Adrenal gland (tissue), 12 donors: ENCODE measurements around the gene CAMK1D. TPM values are rescaled to one million over a fixed set of nuclear protein-coding genes. Genes with fewer than 3 reads are reported as not detected.

Experiments
- DNase-seq, 7 donors: peaks; one replicate each; pipeline ENCODE4 v3.0.0-alpha.2; 2019 to 2020
- H3K27ac ChIP-seq, 5 donors: fragments of 200-600 bp; sonication (generic) in 4 of 5; 1 replicate in 3 of 5; 2 replicates in 2 of 5; pipeline versions ENCODE4 v1.5.1 to v1.8.0; 2016 to 2020; ENCODE audit warnings: mild to moderate bottlenecking in 1 of 5
- H3K27me3 ChIP-seq: fragments of 200-600 bp; 2 replicates; pipeline ENCODE4 v1.8.0; 2021
- H3K36me3 ChIP-seq, 2 donors: fragments of 200-600 bp; replicated peaks in 1 of 2; 1 replicate in 1 of 2; 2 replicates in 1 of 2; pipeline versions ENCODE4 v1.5.1 to v1.8.0; 2018 to 2022
- H3K4me1 ChIP-seq, 2 donors: fragments of 200-600 bp; replicated peaks in 1 of 2; 1 replicate in 1 of 2; 2 replicates in 1 of 2; pipeline versions ENCODE4 v1.5.1 to v1.8.0; 2018 to 2021
- H3K4me3 ChIP-seq, 4 donors: fragments of 200-600 bp; sonication (generic) in 3 of 4; one replicate each; pipeline ENCODE4 v1.5.1; 2016 to 2018
- H3K9me3 ChIP-seq, 3 donors: fragments of 200-600 bp; sonication (generic) in 1 of 3; replicated peaks in 1 of 3; 1 replicate in 2 of 3; 2 replicates in 1 of 3; pipeline versions ENCODE4 v1.5.1 to v1.8.0; 2016 to 2021
- POLR2A ChIP-seq, 2 donors: fragments of 450-650 bp; IDR thresholded peaks; one replicate each; pipeline ENCODE4 v1.6.1; 2017; ENCODE audit warnings: antibody characterized with exemption in 2 of 2, mild to moderate bottlenecking in 2 of 2, moderate library complexity in 1 of 2
- WGBS, 4 donors: extraction: QIAGEN DNeasy Blood & Tissue Kit in 2 of 4; methylation state at CpG; one replicate each; pipeline versions ENCODE4 v1.1.5 to v1.1.7; 2013 to 2017; 5-methylcytosine and 5-hydroxymethylcytosine counted together
- intact Hi-C, 2 donors: fragments of 100-400 bp; cut with DNase I; formaldehyde crosslinking; loops; one replicate each; pipeline versions ENCODE4 v1.14.1 to v1.15.0; 2022 to 2023
- polyA plus RNA-seq, 3 donors: library from polyadenylated mRNA; stranded (reverse); fragments of 200-250 nt in 2 of 3; fragments of 350-450 nt in 1 of 3; fragmentation: Illumina TruSeq in 1 of 3; extraction: RNeasy Lipid Tissue Mini Kit (QIAGEN cat#74804) in 1 of 3; gene quantifications; one replicate each; pipeline ENCODE4 v1.2.3, GENCODE V29; 2013 to 2014
- total RNA-seq, 9 donors: library from RNA; depleted of rRNA in 4 of 9; stranded (reverse); fragments of >200 nt in 4 of 9; fragments of 120-200 nt in 1 of 9; fragmentation: NEBNext Ultra II Directional in 1 of 9; extraction: Animal tissue kit (Norgen Biotek cat#: 25700) in 1 of 9; gene quantifications; one replicate each; pipeline versions ENCODE4 v1.1.0 to v1.2.4, GENCODE V29; 2013 to 2023
- TF ChIP-seq, protein P1 (sequence below), 6 experiments: fragments of 450-650 bp in 4 of 6; fragments of 200-600 bp in 2 of 6; sonication (generic) in 1 of 6; IDR thresholded peaks; 1 replicate in 5 of 6; 2 replicates in 1 of 6; pipeline versions ENCODE4 v1.5.1 to v1.8.0; 2016 to 2021; ENCODE audit warnings: antibody characterized with exemption in 6 of 6, mild to moderate bottlenecking in 2 of 6, moderate library complexity in 1 of 6
- donor health status: healthy with polysubstance abuse.
- donor health status: Bipolar disorder and iron deficiency.
- donor health status: DM: yes; HTN: yes; CAD: no.
- donor health status: DM: no; HTN: no; CAD: no.
- donor health status: DM: no; HTN: no; CAD: no.
- donor health status: DM: yes; HTN: yes; CAD: no.

CAMK1D gene
- total and polyA plus RNA-seq, 12 donors = 2.3 to 9.4 (median 6.5) TPM

DNA sequence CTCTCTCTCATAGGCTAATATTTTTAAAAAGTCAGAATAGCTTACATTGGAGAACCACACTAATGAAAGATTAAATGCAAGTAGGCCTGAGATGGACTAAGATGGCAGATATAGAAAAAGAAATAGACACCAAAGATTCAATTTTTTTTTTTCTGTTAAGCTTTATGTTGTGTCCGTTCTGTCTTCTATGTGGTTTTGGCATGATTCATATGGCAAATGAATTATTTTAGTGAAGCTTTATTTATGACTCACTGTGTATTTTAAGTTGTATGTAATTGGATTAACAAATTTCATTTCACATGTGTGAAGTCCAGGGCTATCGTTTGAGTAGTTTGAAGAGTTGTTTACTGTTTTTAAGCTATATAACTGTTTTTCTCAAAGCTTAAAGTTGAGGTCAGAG is 214.8 kb downstream of the CAMK1D start:
- no peak for TF ChIP-seq POLR2A (IDR thresholded peaks at IDR 0.05)
- TF ChIP-seq, protein P1, sequence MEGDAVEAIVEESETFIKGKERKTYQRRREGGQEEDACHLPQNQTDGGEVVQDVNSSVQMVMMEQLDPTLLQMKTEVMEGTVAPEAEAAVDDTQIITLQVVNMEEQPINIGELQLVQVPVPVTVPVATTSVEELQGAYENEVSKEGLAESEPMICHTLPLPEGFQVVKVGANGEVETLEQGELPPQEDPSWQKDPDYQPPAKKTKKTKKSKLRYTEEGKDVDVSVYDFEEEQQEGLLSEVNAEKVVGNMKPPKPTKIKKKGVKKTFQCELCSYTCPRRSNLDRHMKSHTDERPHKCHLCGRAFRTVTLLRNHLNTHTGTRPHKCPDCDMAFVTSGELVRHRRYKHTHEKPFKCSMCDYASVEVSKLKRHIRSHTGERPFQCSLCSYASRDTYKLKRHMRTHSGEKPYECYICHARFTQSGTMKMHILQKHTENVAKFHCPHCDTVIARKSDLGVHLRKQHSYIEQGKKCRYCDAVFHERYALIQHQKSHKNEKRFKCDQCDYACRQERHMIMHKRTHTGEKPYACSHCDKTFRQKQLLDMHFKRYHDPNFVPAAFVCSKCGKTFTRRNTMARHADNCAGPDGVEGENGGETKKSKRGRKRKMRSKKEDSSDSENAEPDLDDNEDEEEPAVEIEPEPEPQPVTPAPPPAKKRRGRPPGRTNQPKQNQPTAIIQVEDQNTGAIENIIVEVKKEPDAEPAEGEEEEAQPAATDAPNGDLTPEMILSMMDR (IDR thresholded peaks at IDR 0.05) = no peak
- no peaks in the 10 kb centered on the region for H3K9me3 ChIP-seq
- H3K4me1 ChIP-seq = no peaks in the 10 kb centered on the region
- WGBS, 4 donors = 58 to 74% (median 70%) methylated on average over 2 of the region's 2 CpGs
- DNase-seq = no peak
- intact Hi-C loops = no loop called here
- no peak overlapping the region for H3K4me3 ChIP-seq
- no peaks in the 10 kb centered on the region for H3K27me3 ChIP-seq
- no peak overlapping the region for H3K27ac ChIP-seq
- no peaks in the 10 kb centered on the region for H3K36me3 ChIP-seq

DNA sequence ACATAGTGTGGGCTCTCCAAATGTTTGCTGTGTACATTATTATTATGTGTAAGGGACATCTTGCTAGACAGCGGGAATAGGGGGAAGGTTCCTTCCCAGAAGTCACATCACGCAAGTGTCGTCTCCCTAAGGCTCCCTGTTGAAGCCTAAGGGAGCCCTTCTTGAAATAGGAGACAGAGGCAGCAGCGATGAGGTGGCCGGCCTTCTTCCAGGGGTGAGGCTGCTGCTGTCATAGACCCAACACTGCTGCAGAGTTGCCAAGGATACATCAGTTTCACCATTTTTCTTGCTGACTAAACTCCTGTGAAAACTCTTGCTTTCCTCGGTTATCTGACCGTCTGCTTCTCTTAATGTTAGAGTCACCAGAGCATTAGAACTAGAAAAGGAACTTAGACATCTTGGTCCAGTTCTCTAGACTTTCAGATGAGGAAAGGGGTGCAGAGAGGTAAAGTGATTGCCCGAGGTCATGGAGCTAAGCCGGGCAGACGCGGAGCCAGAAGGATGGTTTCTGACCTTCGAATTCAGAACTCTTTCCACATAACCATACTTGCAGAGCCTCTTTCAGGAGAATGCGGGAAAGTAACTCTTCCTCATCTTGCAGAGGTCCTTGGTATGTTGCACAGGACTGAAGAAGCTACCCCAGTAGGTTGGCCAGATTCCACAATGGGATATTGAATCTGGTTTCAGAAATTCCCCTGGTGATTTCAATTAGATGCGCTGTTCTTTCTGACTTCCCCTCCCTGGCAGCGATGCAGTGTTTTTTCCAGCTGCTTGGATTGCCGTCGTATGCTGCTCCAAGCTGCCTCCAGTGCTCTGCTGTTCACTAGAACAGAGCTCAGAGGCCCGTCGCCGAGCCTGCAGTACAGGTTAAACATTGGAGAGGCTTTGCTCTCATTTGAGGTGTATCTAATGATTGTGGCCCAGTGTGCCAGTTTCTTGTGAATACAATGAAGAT is 217.1 kb downstream of the CAMK1D start:
- WGBS, 4 donors = 67 to 78% (median 72%) methylated on average over 18 to 20 of the region's 20 CpGs
- Histone ChIP-seq H3K27ac (peak overlapping the region in 1 of 5 donors; percentile 15), H3K27me3 (no peaks in the 10 kb centered on the region), H3K4me1 (no peaks in the 10 kb centered on the region), H3K9me3 (no peaks in the 10 kb centered on the region), H3K4me3 (no peak overlapping the region), H3K36me3 (no peaks in the 10 kb centered on the region)
- peak in 5 of 7 donors; percentile 16 to 46 (median 31) for DNase-seq
- TF ChIP-seq, protein P1 (IDR thresholded peaks at IDR 0.05) = no peak
- no peak for TF ChIP-seq POLR2A (IDR thresholded peaks at IDR 0.05)
- intact Hi-C loops = no loop called here

DNA sequence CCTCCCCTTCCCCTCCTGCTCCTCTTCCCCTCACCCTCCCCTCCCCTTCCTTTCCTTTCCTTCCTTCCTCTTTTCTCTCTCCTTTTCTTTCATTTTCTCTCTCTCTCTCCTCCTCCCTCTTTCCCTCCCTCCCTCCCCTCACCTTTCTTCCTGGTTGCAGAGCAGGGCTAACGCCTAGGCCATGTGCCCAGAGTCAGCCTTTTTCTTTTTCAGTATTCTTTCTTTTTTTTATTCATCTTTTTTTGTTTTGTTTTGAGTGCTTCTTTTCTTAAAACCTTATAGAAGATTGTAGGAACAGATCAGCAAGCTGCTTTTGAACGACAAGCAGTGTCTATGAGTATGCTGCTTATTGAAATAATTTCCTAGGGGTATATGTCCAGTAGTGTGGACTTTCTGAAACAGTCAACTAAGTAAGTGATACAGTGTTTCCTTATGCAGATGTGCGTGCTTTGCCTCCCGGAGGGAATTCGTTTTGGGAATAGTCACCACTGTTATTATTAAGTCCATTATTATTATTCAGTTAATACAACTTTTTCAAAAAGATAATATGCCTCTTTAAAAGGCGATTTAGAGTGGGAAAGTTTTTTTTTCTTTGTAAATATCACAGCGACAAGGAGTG is 219.2 kb downstream of the CAMK1D start:
- DNase-seq = no peak
- intact Hi-C loops = no loop called here
- Histone ChIP-seq H3K4me1 (no peaks in the 10 kb centered on the region), H3K27me3 (no peaks in the 10 kb centered on the region), H3K36me3 (no peaks in the 10 kb centered on the region), H3K4me3 (no peak overlapping the region), H3K9me3 (no peaks in the 10 kb centered on the region), H3K27ac (no peak overlapping the region)
- TF ChIP-seq, protein P1 (IDR thresholded peaks at IDR 0.05) = no peak
- WGBS, 4 donors = 74 to 85% (median 83%) methylated on average over 7 of the region's 7 CpGs

DNA sequence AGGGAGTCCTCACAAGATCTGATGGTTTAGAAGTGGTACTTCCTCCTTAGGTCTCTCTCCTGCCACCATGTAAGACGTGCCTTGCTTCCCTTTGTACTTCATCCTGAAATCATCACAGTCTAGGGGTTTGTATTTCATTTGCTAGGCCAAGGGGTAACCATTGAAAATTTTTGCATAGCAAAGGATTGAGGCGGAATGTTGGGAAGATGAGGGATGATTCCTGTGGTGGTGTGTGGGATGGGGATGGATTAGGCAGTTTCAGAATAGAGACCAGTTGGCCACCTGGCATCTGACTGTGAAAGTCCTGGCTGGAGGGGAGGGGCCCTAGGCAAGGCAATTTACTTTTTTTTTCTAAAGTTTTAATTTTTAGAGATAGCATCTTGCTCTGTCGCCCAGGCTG is 222.9 kb downstream of the CAMK1D start:
- TF ChIP-seq, protein P1 (IDR thresholded peaks at IDR 0.05) = no peak
- no peak for TF ChIP-seq POLR2A (IDR thresholded peaks at IDR 0.05)
- H3K9me3 ChIP-seq = no peaks in the 10 kb centered on the region
- H3K36me3 ChIP-seq = no peaks in the 10 kb centered on the region
- DNase-seq = no peak
- H3K4me3 ChIP-seq = no peak overlapping the region
- H3K27me3 ChIP-seq = no peaks in the 10 kb centered on the region
- intact Hi-C loops = no loop called here
- H3K27ac ChIP-seq = no peak overlapping the region
- H3K4me1 ChIP-seq = no peaks in the 10 kb centered on the region
- WGBS, 4 donors = 83 to 95% (median 91%) methylated on average over 3 of the region's 3 CpGs
